DOHH2 (cell line): ENCODE results near the gene TTC34.

Source experiments
- H3F3A ChIP-seq: fragments of 200-600 bp; sonication (generic), shearing (Covaris generic); 2 replicates; pipeline ENCODE4 v1.6.0; 2016; ENCODE audit warnings: antibody characterized with exemption, mild to moderate bottlenecking; ENCODE audit not compliant: control insufficient read depth, insufficient read depth
- H3K27ac ChIP-seq: fragments of 200-600 bp; sonication (generic); 2 replicates; pipeline ENCODE4 v1.5.1; 2014; ENCODE audit warnings: low read depth, mild to moderate bottlenecking, low read length, moderate library complexity
- H3K27me3 ChIP-seq: fragments of 200-600 bp; sonication (generic); 2 replicates; pipeline ENCODE4 v1.6.1; 2014; ENCODE audit warnings: mild to moderate bottlenecking, low read length, mixed read lengths; ENCODE audit not compliant: control insufficient read depth
- H3K36me3 ChIP-seq: fragments of 200-600 bp; sonication (generic); 2 replicates; pipeline ENCODE4 v1.6.1; 2014; ENCODE audit warnings: mild to moderate bottlenecking, low read length, moderate library complexity, mixed read lengths; ENCODE audit not compliant: control insufficient read depth
- H3K4me1 ChIP-seq: fragments of 200-600 bp; sonication (generic); 2 replicates; pipeline ENCODE4 v1.6.1; 2014; ENCODE audit warnings: mild to moderate bottlenecking, low read length, mixed read lengths; ENCODE audit not compliant: control insufficient read depth
- H3K4me2 ChIP-seq: fragments of 200-600 bp; sonication (generic); 2 replicates; pipeline ENCODE4 v1.6.0; 2014; ENCODE audit warnings: mild to moderate bottlenecking, low read length, moderate library complexity
- H3K4me3 ChIP-seq: fragments of 200-600 bp; sonication (generic); 2 replicates; pipeline ENCODE4 v1.5.1; 2014; ENCODE audit warnings: mild to moderate bottlenecking, low read length, mixed read lengths
- H3K79me2 ChIP-seq: fragments of 200-600 bp; sonication (generic); 2 replicates; pipeline ENCODE4 v1.6.1; 2014; ENCODE audit warnings: mild to moderate bottlenecking, low read length, mixed read lengths; ENCODE audit not compliant: control insufficient read depth
- H3K9me2 ChIP-seq: fragments of 200-600 bp; sonication (generic); replicated peaks from 2 replicates; pipeline ENCODE4 v1.6.1; 2014; ENCODE audit warnings: mild to moderate bottlenecking, low read length, mixed read lengths; ENCODE audit not compliant: control insufficient read depth
- H3K9me3 ChIP-seq: fragments of 200-600 bp; sonication (generic); 2 replicates; pipeline ENCODE4 v1.6.1; 2014; ENCODE audit warnings: antibody characterized with exemption, low read length, mixed read lengths; ENCODE audit not compliant: control insufficient read depth, insufficient read depth
- H4K20me1 ChIP-seq: fragments of 200-600 bp; sonication (generic); 2 replicates; pipeline ENCODE4 v1.6.0; 2014; ENCODE audit warnings: low read depth, mild to moderate bottlenecking, antibody characterized with exemption, low read length, moderate library complexity; ENCODE audit not compliant: control insufficient read depth, insufficient read depth
- EZH2phosphoT487 ChIP-seq: fragments of 200-600 bp; sonication (generic); IDR thresholded peaks from 2 replicates; pipeline ENCODE4 v1.6.1; 2017; ENCODE audit warnings: borderline replicate concordance, mild to moderate bottlenecking, antibody characterized with exemption, low read length, moderate library complexity, mixed read lengths
- TF ChIP-seq, protein P1 (sequence below): fragments of 200-600 bp; sonication (generic); IDR thresholded peaks from one replicate; pipeline ENCODE4 v1.5.1; 2014; ENCODE audit warnings: antibody characterized with exemption, mild to moderate bottlenecking, low read depth, low read length; ENCODE audit not compliant: poor library complexity, severe bottlenecking

TTC34 gene

DNA sequence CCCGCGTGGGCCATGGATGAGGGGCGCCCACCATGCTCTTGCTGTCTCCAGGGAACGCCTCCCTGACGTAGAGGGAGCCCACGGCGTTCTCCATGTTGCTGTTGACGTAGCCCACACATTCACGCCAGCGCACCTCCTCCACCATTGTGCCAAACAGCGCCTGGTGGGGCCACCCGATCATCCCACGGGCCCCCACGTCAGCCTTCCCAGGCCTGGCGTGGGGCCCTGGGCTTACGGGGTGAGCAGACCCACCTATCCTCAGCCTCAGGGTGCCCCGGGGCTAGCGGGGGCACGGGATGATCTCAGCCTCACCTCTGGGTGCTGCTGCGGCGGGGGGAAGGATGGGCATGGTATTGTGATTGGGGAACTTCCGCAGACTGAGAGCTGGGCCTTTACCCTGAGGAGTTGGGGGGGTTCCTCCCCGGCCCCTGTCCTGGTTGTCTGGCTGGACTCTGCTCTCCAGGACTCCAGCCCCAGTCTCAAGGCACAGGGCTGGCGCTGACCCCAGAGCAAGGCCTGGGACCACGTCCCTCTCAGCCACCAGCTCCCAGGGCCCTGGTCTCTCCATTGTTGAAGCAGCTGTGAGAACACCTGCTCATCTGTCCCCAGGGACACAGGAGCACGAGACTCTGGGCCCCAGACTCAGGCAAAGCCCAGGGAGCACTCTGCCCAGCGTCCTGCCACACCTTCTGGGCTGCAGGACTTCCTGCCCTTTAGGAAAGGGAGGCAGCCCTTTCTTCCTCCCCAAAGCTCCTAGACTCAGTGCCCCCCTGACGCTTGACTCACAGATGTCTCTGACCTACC is 204.8 kb downstream of the TTC34 start:
- H3K4me1 ChIP-seq, result no peaks in the 10 kb centered on the region
- no peaks in the 10 kb centered on the region for H4K20me1 ChIP-seq
- H3K4me2 ChIP-seq, result no peak overlapping the region
- no peaks in the 10 kb centered on the region for H3F3A ChIP-seq
- H3K27ac ChIP-seq, result no peak overlapping the region
- no peaks in the 10 kb centered on the region for H3K9me2 ChIP-seq
- H3K4me3 ChIP-seq, result no peak overlapping the region
- no peaks in the 10 kb centered on the region for H3K79me2 ChIP-seq
- no peaks in the 10 kb centered on the region for H3K36me3 ChIP-seq
- TF ChIP-seq EZH2phosphoT487, result no peak
- TF ChIP-seq, protein P1, sequence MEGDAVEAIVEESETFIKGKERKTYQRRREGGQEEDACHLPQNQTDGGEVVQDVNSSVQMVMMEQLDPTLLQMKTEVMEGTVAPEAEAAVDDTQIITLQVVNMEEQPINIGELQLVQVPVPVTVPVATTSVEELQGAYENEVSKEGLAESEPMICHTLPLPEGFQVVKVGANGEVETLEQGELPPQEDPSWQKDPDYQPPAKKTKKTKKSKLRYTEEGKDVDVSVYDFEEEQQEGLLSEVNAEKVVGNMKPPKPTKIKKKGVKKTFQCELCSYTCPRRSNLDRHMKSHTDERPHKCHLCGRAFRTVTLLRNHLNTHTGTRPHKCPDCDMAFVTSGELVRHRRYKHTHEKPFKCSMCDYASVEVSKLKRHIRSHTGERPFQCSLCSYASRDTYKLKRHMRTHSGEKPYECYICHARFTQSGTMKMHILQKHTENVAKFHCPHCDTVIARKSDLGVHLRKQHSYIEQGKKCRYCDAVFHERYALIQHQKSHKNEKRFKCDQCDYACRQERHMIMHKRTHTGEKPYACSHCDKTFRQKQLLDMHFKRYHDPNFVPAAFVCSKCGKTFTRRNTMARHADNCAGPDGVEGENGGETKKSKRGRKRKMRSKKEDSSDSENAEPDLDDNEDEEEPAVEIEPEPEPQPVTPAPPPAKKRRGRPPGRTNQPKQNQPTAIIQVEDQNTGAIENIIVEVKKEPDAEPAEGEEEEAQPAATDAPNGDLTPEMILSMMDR, result no peak
- H3K9me3 ChIP-seq, result no peaks in the 10 kb centered on the region
- no peaks in the 10 kb centered on the region for H3K27me3 ChIP-seq

DNA sequence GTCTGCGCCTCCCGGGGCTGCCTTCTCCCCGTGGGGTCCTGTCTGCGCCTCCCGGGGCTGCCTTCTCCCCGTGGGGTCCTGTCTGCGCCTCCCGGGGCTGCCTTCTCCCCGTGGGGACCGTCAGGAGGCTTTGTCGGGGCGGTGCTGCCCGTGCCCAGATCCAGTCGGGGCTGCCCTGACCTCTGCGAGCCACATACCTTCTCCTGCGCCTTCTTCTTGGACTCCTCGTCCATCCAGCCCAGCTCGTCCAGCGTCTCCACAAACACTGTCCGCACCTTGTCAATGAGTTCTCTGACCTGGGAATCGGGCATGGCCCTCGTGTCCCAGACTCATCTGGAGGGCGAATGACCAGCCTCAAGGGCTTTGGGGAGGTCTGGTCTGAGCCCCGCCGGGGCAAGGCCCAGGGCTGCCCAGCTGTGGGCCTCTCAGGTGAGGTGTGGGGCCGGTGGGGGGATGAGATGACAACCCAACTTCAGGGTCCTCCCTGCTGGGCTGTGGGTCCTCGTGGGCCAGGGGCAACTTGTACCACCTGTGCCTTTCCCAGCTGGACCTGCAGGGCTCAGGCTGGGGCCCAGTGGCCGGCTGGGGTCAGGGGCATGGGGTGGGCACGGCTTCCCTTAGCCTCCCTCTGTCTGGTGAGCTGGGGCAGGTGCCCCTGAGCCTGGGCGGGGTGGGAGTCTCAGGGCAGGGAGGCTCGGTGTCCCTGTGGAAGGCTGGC is 205.5 kb downstream of the TTC34 start:
- no peaks in the 10 kb centered on the region for H4K20me1 ChIP-seq
- H3K79me2 ChIP-seq, result no peaks in the 10 kb centered on the region
- no peaks in the 10 kb centered on the region for H3K36me3 ChIP-seq
- no peak overlapping the region for H3K4me2 ChIP-seq
- no peaks in the 10 kb centered on the region for H3K9me3 ChIP-seq
- H3K27me3 ChIP-seq, result no peaks in the 10 kb centered on the region
- no peak overlapping the region for H3K4me3 ChIP-seq
- no peak for TF ChIP-seq EZH2phosphoT487
- TF ChIP-seq, protein P1, result no peak
- no peaks in the 10 kb centered on the region for H3K9me2 ChIP-seq
- no peak overlapping the region for H3K27ac ChIP-seq
- no peaks in the 10 kb centered on the region for H3K4me1 ChIP-seq
- no peaks in the 10 kb centered on the region for H3F3A ChIP-seq

DNA sequence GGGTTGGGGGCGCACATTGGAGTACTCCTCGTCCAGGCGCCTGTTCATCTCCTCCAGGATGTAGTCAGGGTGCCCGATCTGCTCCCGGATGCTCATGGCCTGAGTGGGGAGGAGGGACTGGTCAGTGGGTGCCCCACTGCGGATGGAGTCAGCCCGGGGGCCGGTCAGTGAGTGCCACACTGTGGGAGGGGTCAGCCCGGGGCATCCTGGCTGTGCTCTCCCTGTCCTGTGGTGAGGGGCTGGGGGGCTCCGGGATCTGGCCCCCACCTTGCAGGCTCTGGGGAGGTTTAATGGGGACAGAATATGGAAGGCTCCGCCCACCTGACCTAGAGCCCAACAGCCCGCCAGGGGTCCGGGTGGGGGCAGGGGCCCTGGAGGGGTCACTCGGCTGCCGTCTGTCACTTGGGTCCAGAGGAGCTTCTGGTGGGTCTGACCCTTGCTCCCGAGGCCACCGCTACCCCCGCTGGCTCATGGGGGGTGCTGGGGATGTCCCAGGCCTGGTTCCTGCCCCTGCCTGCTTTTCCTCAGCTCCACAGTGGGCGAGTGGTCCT is 206.2 kb downstream of the TTC34 start:
- H3K27me3 ChIP-seq, result no peaks in the 10 kb centered on the region
- no peak overlapping the region for H3K4me2 ChIP-seq
- no peak overlapping the region for H3K27ac ChIP-seq
- H3F3A ChIP-seq, result no peaks in the 10 kb centered on the region
- no peaks in the 10 kb centered on the region for H3K4me1 ChIP-seq
- no peaks in the 10 kb centered on the region for H4K20me1 ChIP-seq
- no peaks in the 10 kb centered on the region for H3K9me2 ChIP-seq
- H3K9me3 ChIP-seq, result no peaks in the 10 kb centered on the region
- no peak overlapping the region for H3K4me3 ChIP-seq
- H3K36me3 ChIP-seq, result no peaks in the 10 kb centered on the region
- H3K79me2 ChIP-seq, result no peaks in the 10 kb centered on the region
- TF ChIP-seq, protein P1, result no peak
- no peak for TF ChIP-seq EZH2phosphoT487
